GM12878 (cell line): ENCODE results near the gene TMPRSS7. TPM values are rescaled to one million over a fixed set of nuclear protein-coding genes. Genes with fewer than 3 reads are reported as not detected.
A peak's percentile ranks its signal among the peaks of the same experiment; 100 is the strongest.

ENCODE experiments used
- ATAC-seq: fragments of 200-7000 bp; cut with Tn5 transposase; 3 replicates; pipeline ENCODE4 v1.9.1; 2020; ENCODE audit warnings: mild to moderate bottlenecking, moderate library complexity
- BruUV-seq: library from RNA; stranded (reverse); fragments of 400-500 nt; replicated peaks from 2 replicates; lab custom pipeline; 2021; lab: Mats Ljungman, UMichigan
- CTCF ChIA-PET: fragments of 300-600 bp; sonication (Branson Sonifier 250); formaldehyde crosslinking; extraction: SDS; loops from one replicate; lab custom pipeline; 2021; ENCODE audit warnings: inconsistent platforms; lab: Yijun Ruan, JAX
- POLR2A ChIA-PET: fragments of 350-600 bp; formaldehyde crosslinking; extraction: SDS; loops from one replicate; lab custom pipeline; 2021; ENCODE audit warnings: inconsistent platforms; lab: Charles Lee
- RAD21 ChIA-PET: fragments of 300-600 bp; sonication (Branson Sonifier 250); formaldehyde crosslinking; loops from one replicate; lab custom pipeline; 2023; ENCODE audit warnings: antibody characterized with exemption; ENCODE audit not compliant: unreplicated experiment; lab: Charles Lee
- SMC1A ChIA-PET: fragments of 300-600 bp; sonication (Branson Sonifier 250); formaldehyde crosslinking; loops from one replicate; lab custom pipeline; 2023; ENCODE audit not compliant: unreplicated experiment, uncharacterized antibody; lab: Charles Lee
- DNase-seq: peaks from one replicate; pipeline ENCODE4 v3.0.0-alpha.2; 2011; ENCODE audit warnings: low read depth, low spot score
- FAIRE-seq: peaks from 3 replicates; lab custom pipeline; 2011; peaks lifted over from hg19 to GRCh38; lab: Jason Lieb, UNC
- H2AFZ ChIP-seq: 2 replicates; pipeline ENCODE4 v1.6.0; 2011; ENCODE audit warnings: low read depth, low read length, control low read depth; ENCODE audit not compliant: control insufficient read depth
- H3K27ac ChIP-seq: 2 replicates; pipeline ENCODE4 v1.5.1; 2011; ENCODE audit warnings: control low read depth; ENCODE audit not compliant: control insufficient read depth, insufficient read depth
- H3K27me3 ChIP-seq, 2 experiments: replicated peaks in 1 of 2; 2 replicates each; pipeline versions ENCODE4 v1.6.0 to v1.6.1; 2011; ENCODE audit warnings: low read length in 1 of 2; ENCODE audit not compliant: control insufficient read depth in 2 of 2, insufficient read depth in 2 of 2
- H3K36me3 ChIP-seq, 2 experiments: 2 replicates each; pipeline ENCODE4 v1.5.1; 2011; ENCODE audit warnings: low read length in 1 of 2; ENCODE audit not compliant: control insufficient read depth in 2 of 2, insufficient read depth in 2 of 2
- H3K4me1 ChIP-seq: 2 replicates; pipeline ENCODE4 v1.6.1; 2011; ENCODE audit warnings: mild to moderate bottlenecking, low read length, moderate library complexity, mixed read lengths; ENCODE audit not compliant: control insufficient read depth, insufficient read depth
- H3K4me2 ChIP-seq: 2 replicates; pipeline ENCODE4 v1.6.0; 2011; ENCODE audit warnings: control low read depth; ENCODE audit not compliant: control insufficient read depth, insufficient read depth
- H3K4me3 ChIP-seq: fragments of 200-600 bp; sonication (generic); 2 replicates; pipeline ENCODE4 v1.5.1; 2016
- H3K79me2 ChIP-seq: 2 replicates; pipeline ENCODE4 v1.6.0; 2011; ENCODE audit warnings: low read length; ENCODE audit not compliant: control insufficient read depth, insufficient read depth
- H3K9ac ChIP-seq: 2 replicates; pipeline ENCODE4 v1.8.0; 2011; ENCODE audit warnings: low read length, control low read depth, mixed read lengths; ENCODE audit not compliant: control insufficient read depth, insufficient read depth
- H3K9me3 ChIP-seq: replicated peaks from 3 replicates; pipeline ENCODE4 v1.5.1; 2011; ENCODE audit warnings: mild to moderate bottlenecking, low read length; ENCODE audit not compliant: control insufficient read depth, insufficient read depth
- H4K20me1 ChIP-seq: 2 replicates; pipeline ENCODE4 v1.6.0; 2011; ENCODE audit not compliant: control insufficient read depth, insufficient read depth
- BACH1 ChIP-seq: fragments of 450-650 bp; IDR thresholded peaks from 2 replicates; pipeline ENCODE4 v1.6.1; 2017; ENCODE audit warnings: mild to moderate bottlenecking, borderline replicate concordance
- BRCA1 ChIP-seq: IDR thresholded peaks from 2 replicates; pipeline ENCODE4 v1.6.1; 2011; ENCODE audit warnings: low read depth, low read length, improper control_type of control experiment
- EGR1 ChIP-seq, 2 experiments: IDR thresholded peaks; 1 replicate in 1 of 2; 2 replicates in 1 of 2; pipeline ENCODE4 v1.6.1; 2011 to 2012; ENCODE audit warnings: low read depth in 2 of 2, low read length in 2 of 2, borderline replicate concordance in 1 of 2, mild to moderate bottlenecking in 1 of 2, moderate library complexity in 1 of 2
- JUND ChIP-seq: IDR thresholded peaks from 2 replicates; pipeline ENCODE4 v1.6.1; 2012; ENCODE audit warnings: low read depth, mild to moderate bottlenecking, low read length, improper control_type of control experiment, moderate library complexity
- KDM1A ChIP-seq: fragments of 200-600 bp; sonication (generic); IDR thresholded peaks from 2 replicates; pipeline ENCODE4 v1.6.1; 2016; ENCODE audit warnings: borderline replicate concordance
- MYC ChIP-seq: IDR thresholded peaks from 2 replicates; pipeline ENCODE4 v1.6.1; 2011; ENCODE audit warnings: mild to moderate bottlenecking, low read length, moderate library complexity, inconsistent platforms; ENCODE audit not compliant: insufficient read depth, insufficient replicate concordance, insufficient read length, severe bottlenecking
- NR2F1 ChIP-seq: fragments of 450-650 bp; conservative IDR thresholded peaks from 2 replicates; pipeline ENCODE4 v1.6.1; 2017; ENCODE audit warnings: mild to moderate bottlenecking
- PAX5 ChIP-seq: IDR thresholded peaks from 2 replicates; pipeline ENCODE4 v1.6.1; 2011; ENCODE audit warnings: low read depth, low read length, borderline replicate concordance
- POLR2AphosphoS5 ChIP-seq: IDR thresholded peaks from 2 replicates; pipeline ENCODE4 v1.6.1; 2011; ENCODE audit warnings: mild to moderate bottlenecking, low read length, inconsistent platforms
- RAD51 ChIP-seq: fragments of 450-650 bp; IDR thresholded peaks from 2 replicates; pipeline ENCODE4 v1.6.1; 2016; ENCODE audit warnings: moderate library complexity, mild to moderate bottlenecking, inconsistent platforms
- SMC3 ChIP-seq: IDR thresholded peaks from 2 replicates; pipeline ENCODE4 v1.6.1; 2011; ENCODE audit warnings: low read length, improper control_type of control experiment, borderline replicate concordance
- SREBF2 ChIP-seq: IDR thresholded peaks from 2 replicates; pipeline ENCODE4 v1.6.1; 2012; ENCODE audit warnings: mild to moderate bottlenecking, low read length
- TCF3 ChIP-seq: IDR thresholded peaks from 2 replicates; pipeline ENCODE4 v1.6.1; 2012; ENCODE audit warnings: low read depth, mild to moderate bottlenecking, low read length, borderline replicate concordance; ENCODE audit not compliant: insufficient read depth
- YY1 ChIP-seq: IDR thresholded peaks from 2 replicates; pipeline ENCODE4 v1.6.1; 2011; ENCODE audit warnings: low read depth, mild to moderate bottlenecking, low read length
- WGBS: methylation state at CpG from one replicate; pipeline ENCODE4 v1.1.6; 2016; ENCODE audit warnings: low lambda C conversion rate; ENCODE audit not compliant: insufficient replicate concordance, insufficient coverage; ENCODE audit errors: missing lambda C conversion rate; 5-methylcytosine and 5-hydroxymethylcytosine counted together
- in situ Hi-C: fragments of 300-500 bp; cut with MboI; formaldehyde crosslinking; loops from 9 replicates; pipeline ENCODE4 v1.14.3; 2018; ENCODE audit warnings: mixed read lengths
- intact Hi-C: fragments of 100-400 bp; cut with micrococcal nuclease; formaldehyde crosslinking; loops from one replicate; pipeline ENCODE4 v1.14.2; 2022; ENCODE audit not compliant: unreplicated experiment
- polyA plus RNA-seq, 11 experiments: library from polyadenylated mRNA; depleted of rRNA in 4 of 11; unstranded in 6 of 11; stranded (reverse) in 5 of 11; fragments of >200 nt; fragmentation: Nextera tagmentation in 4 of 11; fragmentation: Illumina TruSeq in 1 of 11; extraction: Ambion mirVana in 4 of 11; extraction: Trizol in 1 of 11; gene quantifications; 1 replicate in 1 of 11; 2 replicates in 10 of 11; pipeline versions ENCODE4 v1.2.1 to v1.2.3, GENCODE V29; 2011 to 2016; ENCODE audit warnings: inconsistent platforms in 2 of 11, missing spikeins in 2 of 11, low read depth in 1 of 11
- total RNA-seq, 4 experiments: library from RNA; depleted of rRNA in 3 of 4; stranded (reverse); fragments of >200 nt in 3 of 4; fragmentation: Illumina TruSeq in 1 of 4; extraction: Trizol in 1 of 4; gene quantifications; 2 replicates each; pipeline versions ENCODE4 v1.2.1 to v1.2.3, GENCODE V29; 2013 to 2021
- TF ChIP-seq, protein P1 (sequence below): fragments of 450-650 bp; IDR thresholded peaks from 2 replicates; pipeline ENCODE4 v1.6.1; 2017; ENCODE audit warnings: mild to moderate bottlenecking, moderate library complexity
- TF ChIP-seq, protein P2 (sequence below): fragments of 150-350 bp; IDR thresholded peaks from 2 replicates; pipeline ENCODE4 v1.6.1; 2016; ENCODE audit warnings: low read depth, low read length
- TF ChIP-seq, protein P3 (sequence below): IDR thresholded peaks from 2 replicates; pipeline ENCODE4 v1.6.1; 2011; ENCODE audit warnings: borderline replicate concordance, low read depth, mild to moderate bottlenecking, moderate library complexity, mixed read lengths, low read length; ENCODE audit not compliant: insufficient read depth; ENCODE audit errors: extremely low read length

The TMPRSS7 gene
- total and polyA plus RNA-seq, 10 of the 15 experiments (the other 5 are each of a cell fraction or from before 2014, with no cell fraction given), result 0.03 TPM; not detected in 9

DNA sequence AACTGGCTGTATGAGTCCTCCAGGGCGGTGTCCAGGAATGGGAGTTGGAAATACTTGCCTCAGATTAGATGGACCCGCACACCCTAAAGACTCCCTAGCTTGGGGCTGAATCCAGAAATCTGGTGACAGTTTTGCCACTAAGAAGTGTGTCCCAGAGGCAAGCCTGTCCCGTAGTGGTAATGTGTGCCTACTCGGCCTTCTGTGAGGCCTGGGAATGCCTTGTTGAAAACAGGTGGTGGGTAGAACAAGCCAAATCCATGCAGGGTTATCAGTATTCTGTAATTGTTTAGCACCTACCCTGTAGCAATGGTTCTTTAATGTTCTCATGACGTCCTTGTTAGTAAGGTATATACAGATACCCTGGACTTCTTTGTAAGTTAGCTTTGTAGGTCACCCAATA is 53.2 kb downstream of the TMPRSS7 start:
- ATAC-seq, result no peak
- 85% methylated on average over 5 of the region's 5 CpGs for whole genome bisulfite sequencing
- CTCF ChIA-PET, result interaction anchor here (1.1 to 1.2 kb wide), 2 partner anchors 11 to 206 kb away, joined by 3 read pairs; no protein-coding TSS in a partner anchor
- TF ChIP-seq PAX5 (no peak), SMC3 (no peak), EGR1 (IDR thresholded peaks at IDR 0.05; ENCODE audit: borderline replicate concordance in 1 of 2, low read depth in 2 of 2, low read length in 2 of 2) (no peak), RAD51 (no peak), BRCA1 (no peak), KDM1A (no peak), YY1 (no peak), TCF3 (no peak), MYC (no peak), POLR2AphosphoS5 (no peak), SREBF2 (no peak), BACH1 (no peak), NR2F1 (no peak), JUND (no peak)
- TF ChIP-seq, protein P1, sequence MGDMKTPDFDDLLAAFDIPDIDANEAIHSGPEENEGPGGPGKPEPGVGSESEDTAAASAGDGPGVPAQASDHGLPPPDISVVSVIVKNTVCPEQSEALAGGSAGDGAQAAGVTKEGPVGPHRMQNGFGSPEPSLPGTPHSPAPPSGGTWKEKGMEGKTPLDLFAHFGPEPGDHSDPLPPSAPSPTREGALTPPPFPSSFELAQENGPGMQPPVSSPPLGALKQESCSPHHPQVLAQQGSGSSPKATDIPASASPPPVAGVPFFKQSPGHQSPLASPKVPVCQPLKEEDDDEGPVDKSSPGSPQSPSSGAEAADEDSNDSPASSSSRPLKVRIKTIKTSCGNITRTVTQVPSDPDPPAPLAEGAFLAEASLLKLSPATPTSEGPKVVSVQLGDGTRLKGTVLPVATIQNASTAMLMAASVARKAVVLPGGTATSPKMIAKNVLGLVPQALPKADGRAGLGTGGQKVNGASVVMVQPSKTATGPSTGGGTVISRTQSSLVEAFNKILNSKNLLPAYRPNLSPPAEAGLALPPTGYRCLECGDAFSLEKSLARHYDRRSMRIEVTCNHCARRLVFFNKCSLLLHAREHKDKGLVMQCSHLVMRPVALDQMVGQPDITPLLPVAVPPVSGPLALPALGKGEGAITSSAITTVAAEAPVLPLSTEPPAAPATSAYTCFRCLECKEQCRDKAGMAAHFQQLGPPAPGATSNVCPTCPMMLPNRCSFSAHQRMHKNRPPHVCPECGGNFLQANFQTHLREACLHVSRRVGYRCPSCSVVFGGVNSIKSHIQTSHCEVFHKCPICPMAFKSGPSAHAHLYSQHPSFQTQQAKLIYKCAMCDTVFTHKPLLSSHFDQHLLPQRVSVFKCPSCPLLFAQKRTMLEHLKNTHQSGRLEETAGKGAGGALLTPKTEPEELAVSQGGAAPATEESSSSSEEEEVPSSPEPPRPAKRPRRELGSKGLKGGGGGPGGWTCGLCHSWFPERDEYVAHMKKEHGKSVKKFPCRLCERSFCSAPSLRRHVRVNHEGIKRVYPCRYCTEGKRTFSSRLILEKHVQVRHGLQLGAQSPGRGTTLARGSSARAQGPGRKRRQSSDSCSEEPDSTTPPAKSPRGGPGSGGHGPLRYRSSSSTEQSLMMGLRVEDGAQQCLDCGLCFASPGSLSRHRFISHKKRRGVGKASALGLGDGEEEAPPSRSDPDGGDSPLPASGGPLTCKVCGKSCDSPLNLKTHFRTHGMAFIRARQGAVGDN, result no peak
- TF ChIP-seq, protein P2, sequence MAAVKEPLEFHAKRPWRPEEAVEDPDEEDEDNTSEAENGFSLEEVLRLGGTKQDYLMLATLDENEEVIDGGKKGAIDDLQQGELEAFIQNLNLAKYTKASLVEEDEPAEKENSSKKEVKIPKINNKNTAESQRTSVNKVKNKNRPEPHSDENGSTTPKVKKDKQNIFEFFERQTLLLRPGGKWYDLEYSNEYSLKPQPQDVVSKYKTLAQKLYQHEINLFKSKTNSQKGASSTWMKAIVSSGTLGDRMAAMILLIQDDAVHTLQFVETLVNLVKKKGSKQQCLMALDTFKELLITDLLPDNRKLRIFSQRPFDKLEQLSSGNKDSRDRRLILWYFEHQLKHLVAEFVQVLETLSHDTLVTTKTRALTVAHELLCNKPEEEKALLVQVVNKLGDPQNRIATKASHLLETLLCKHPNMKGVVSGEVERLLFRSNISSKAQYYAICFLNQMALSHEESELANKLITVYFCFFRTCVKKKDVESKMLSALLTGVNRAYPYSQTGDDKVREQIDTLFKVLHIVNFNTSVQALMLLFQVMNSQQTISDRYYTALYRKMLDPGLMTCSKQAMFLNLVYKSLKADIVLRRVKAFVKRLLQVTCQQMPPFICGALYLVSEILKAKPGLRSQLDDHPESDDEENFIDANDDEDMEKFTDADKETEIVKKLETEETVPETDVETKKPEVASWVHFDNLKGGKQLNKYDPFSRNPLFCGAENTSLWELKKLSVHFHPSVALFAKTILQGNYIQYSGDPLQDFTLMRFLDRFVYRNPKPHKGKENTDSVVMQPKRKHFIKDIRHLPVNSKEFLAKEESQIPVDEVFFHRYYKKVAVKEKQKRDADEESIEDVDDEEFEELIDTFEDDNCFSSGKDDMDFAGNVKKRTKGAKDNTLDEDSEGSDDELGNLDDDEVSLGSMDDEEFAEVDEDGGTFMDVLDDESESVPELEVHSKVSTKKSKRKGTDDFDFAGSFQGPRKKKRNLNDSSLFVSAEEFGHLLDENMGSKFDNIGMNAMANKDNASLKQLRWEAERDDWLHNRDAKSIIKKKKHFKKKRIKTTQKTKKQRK, result no peak
- TF ChIP-seq, protein P3, sequence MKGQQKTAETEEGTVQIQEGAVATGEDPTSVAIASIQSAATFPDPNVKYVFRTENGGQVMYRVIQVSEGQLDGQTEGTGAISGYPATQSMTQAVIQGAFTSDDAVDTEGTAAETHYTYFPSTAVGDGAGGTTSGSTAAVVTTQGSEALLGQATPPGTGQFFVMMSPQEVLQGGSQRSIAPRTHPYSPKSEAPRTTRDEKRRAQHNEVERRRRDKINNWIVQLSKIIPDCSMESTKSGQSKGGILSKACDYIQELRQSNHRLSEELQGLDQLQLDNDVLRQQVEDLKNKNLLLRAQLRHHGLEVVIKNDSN, result no peak

More for the DNA sequence above, 53.2 kb downstream of the TMPRSS7 start:
- RAD21 ChIA-PET, result interaction anchor here (1.0 to 1.6 kb wide), 2 partner anchors 24 to 74 kb away, joined by 3 to 5 read pairs; no protein-coding TSS in a partner anchor
- POLR2A ChIA-PET, result no interaction called here
- no peak for DNase-seq
- no peak overlapping the region for H3K4me2 ChIP-seq
- no peak for FAIRE-seq
- H3K4me3 ChIP-seq, result no peak overlapping the region
- H2AFZ ChIP-seq, result no peak overlapping the region
- intact Hi-C loops, result no loop called here
- in situ Hi-C loops, result no loop called here
- no peaks in the 10 kb centered on the region for H3K36me3 ChIP-seq
- H3K27ac ChIP-seq, result no peak overlapping the region
- peaks cover 7 to 13% of the 10 kb centered on the region in 2 experiments for H3K27me3 ChIP-seq
- SMC1A ChIA-PET, result interaction anchor here (0.9 kb wide), 1 partner anchor 10 kb away, joined by 3 read pairs; no protein-coding TSS in a partner anchor
- H3K4me1 ChIP-seq, result peaks cover 11% of the 10 kb centered on the region
- no peak overlapping the region for H3K9ac ChIP-seq
- H3K9me3 ChIP-seq, result no peaks in the 10 kb centered on the region
- no peaks in the 10 kb centered on the region for H3K79me2 ChIP-seq
- no peaks in the 10 kb centered on the region for H4K20me1 ChIP-seq
- TSS peak; percentile 49 for BruUV-seq
